EH (cell line): ENCODE data around the gene PROZ.
A peak's percentile ranks its signal among the peaks of the same experiment; 100 is the strongest.

ENCODE experiments used
- DNase-seq: peaks from one replicate; pipeline ENCODE4 v3.0.0-alpha.2; 2015; ENCODE audit warnings: low read depth

The PROZ gene

GRCh38 chr13:113205428-113205931, 47.0 kb downstream of the PROZ start:
- peak; percentile 38 for DNase-seq

- DNase-seq = no peak
These were observed 49.0 kb downstream of the PROZ start for GRCh38 chr13:113207460-113207859.

DNA sequence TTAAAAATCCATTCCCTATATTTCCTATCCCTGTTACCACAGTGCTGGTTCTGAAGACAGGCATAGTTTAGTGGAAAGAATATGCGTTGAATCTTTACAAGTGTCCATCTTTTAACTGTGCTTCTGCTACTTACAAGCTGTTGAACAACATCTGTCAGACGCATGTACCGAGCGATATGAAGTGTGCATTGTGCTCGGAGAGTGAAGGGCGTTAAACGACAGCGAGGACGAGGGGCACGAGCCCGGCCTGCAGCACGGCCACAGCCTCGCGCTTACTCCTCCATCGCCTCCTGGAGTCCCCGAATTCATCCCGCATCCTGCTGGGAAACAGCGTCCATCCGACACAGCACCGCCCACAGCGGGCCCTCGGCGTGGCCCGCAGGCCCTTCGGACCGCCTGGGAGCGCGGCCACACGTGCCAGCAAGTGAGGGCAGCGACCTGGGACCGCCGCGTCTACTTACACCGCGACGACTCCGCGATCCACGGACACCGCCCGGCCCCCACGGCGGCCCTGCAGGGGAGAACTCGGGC, 49.5 kb downstream of the PROZ start:
- DNase-seq = peak; percentile 71

DNA sequence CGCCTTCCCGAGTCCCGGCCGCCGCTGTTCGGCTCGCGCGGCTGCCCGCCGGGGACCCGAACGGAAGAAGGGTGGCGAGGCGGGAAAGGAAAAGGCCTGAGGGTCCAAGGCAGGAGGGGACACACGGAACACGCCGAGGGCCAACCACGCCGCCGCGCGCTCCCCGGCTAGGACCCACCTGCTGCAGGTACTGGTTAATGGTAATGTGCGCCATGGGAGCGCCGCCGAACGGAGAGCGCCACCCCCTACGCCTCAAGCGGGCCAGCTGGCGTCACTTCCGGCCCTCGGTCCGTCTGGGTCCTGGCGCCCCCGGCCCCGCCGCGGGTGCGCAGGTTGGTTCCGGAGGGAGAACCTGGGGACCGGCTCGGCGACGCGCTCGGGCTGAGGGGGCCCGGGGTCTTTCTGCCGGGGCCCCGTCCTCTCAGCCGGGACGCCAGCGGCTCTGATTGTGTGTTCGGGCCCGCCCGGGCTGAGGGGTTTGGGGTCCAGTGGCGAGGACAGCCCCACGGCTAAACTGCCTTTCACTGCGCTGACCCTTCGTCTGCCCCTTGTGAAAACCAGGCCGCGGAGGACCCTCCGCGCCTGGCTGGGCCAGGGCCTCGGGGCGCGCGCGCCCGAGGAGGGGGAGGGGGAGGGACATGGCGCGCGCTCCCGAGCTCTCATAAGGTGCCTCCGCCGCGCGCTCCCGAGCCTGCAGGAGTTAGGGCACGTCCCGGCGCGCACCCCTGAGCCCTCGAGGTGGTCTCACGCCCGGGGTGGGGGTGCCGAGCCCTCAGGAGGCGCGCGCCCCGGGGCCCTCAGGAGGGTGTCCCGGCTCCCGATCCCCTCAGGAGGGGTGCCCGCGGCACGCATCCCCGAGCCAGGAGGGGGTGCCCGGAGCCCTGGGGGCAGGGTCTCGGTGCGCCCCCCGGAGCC, 50.2 kb downstream of the PROZ start, which contains the start of gene PCID2:
Gene PCID2 (minus strand): TSS at position 249 of the 915 bp plus-strand sequence. CDS start 35 bp downstream, at position 214.
- peak; percentile 84 for DNase-seq

DNA sequence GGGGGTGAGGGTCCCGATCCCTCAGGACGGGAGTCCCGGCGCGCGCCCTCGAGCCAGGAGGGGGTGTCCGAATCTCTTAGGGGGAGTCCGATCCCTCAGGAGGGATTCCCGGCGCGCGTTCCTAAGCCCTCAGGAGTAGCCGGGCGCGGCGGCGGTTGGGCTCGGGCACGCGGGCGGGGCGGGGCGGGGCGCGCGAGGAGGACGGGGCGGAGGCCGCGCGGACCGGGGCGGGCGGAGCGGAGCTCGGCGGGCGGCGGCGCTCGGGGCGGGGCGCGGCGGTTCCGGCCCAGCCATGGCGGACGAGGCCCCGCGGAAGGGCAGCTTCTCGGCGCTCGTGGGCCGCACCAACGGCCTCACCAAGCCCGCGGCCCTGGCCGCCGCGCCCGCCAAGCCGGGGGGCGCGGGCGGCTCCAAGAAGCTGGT, 50.9 kb downstream of the PROZ start, which contains the start of gene CUL4A:
Gene CUL4A (plus strand): TSS at position 278 of the 423 bp plus-strand sequence. CDS start 15 bp downstream, at position 293.
- DNase-seq = peak; percentile 82

- peak; percentile 69 for DNase-seq
These were observed 51.4 kb downstream of the PROZ start for GRCh38 chr13:113209759-113210421.

- DNase-seq = no peak
These were observed 52.4 kb downstream of the PROZ start for GRCh38 chr13:113210833-113211232.

GRCh38 chr13:113211774-113212173, 53.3 kb downstream of the PROZ start:
- no peak for DNase-seq

DNA sequence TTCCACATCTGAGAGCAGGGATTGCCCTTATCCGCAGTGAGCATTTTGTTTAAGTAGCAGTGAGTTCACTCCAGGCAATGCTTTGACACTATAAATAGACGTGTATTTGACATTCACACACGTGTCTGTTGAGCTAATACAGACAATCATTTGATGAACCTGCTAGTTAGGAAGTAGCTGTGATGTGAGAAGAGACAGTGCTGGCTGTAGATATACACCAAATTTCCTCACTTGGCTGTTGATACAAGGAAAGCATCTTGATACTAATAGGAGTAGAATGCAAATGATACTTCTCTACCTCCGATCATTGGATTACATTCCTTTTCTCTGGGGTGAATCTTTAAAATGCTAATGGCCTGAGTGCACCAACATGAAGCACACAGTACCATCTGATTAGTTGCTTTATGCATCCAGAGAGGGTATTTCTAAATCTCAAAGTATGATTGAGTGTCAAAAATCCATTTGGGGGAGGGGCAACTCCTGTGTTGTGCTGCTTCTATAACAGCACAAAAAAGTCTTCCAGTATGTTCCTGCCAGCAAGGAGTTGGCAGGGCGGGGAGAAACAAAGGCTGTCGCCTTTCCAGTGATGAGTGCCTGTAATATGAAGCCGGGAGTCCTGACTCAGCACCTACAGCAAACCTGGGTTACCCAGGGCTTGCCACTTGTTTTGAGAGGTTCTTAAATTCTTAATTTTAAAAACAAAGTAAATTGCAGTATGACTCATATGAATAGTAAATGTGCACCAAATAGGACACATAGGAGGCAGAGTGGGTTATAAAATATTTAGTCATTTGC, 58.0 kb downstream of the PROZ start:
- DNase-seq = peak; percentile 73

DNA sequence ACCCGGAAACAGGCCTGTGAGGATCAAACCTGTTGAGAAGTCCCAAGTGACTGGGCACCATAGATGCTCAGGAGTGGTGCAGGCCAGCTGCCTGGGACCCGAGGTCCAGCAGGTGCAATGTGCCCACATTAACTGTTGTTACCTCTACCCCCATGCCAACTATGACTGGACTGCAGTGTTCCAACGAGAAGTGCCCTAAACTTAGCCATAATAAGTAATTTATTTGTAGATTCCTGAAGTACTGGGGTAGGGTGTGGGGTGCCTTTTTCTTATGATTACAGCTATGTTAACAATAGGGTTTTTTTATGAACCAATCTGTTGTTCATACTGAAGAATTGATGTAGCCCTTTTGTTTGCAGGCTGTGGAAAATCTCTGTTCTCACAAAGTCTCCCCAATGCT, 60.1 kb downstream of the PROZ start:
- no peak for DNase-seq

DNA sequence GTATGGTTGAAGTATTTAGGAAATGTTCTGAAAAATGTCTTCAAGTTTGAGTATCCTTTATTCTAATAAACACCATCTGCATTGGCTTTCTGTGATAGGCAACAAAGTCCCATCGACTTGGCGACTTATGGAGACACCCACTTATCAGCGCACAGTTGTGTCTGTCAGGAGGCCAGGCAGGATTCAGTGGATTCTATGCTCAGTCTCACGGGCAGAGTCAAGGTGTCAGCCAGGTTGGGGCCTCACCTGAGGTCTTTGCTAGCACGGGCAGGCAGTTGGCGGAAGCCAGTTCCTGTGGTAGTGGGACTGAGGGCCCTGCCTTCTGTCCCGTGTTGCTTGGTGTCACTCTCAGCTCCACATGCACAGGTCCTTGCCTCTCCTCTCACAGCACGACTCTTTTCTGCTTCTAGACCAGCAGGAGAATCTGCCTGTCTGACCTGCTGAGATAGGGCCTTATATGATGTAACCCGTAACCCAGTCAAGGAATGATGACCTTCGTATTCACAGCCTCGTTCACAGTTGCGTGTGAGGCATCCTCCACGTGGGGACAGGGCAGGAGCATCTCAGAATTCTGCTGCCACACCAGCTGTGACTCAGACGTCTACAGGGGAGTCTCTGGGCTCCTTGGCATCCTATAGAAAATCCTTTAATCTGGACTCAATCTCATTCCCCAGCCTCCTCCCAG, 61.0 kb downstream of the PROZ start:
- peak; percentile 54 for DNase-seq

DNA sequence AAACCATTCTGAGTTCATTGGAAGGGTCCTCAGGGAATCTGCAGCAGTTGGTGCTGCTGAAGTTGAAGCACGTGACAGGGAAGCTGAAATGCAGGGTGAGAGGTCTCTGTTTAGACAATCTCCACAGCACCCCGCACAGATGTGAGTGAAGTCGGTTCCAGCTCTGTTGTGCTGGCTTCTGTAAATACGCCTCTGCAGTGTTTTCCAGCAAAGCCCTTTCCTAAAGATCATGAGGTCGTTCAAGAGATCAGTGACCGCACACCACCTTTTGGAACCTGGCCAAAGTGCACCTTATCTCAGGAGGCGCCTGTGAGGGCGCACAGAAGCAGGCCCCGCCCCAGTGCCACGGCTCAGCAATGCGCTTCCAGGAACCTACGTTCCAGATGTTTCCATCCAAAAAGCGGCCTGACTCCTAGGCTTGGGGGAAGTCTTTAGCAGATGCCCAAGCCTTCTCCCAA, 61.7 kb downstream of the PROZ start:
- DNase-seq = no peak

- peak; percentile 25 for DNase-seq
These were observed 62.4 kb downstream of the PROZ start for GRCh38 chr13:113220877-113221276.
